Posterior vena cava (tissue), 2 donors: ENCODE results near the gene SVEP1. TPM values are rescaled to one million over a fixed set of nuclear protein-coding genes. Genes with fewer than 3 reads are reported as not detected.

Source experiments
- total RNA-seq, 2 donors: library from RNA; stranded (reverse); fragmentation: NEBNext Ultra II Directional; extraction: Animal tissue kit (Norgen Biotek cat#: 25700); gene quantifications; one replicate each; pipeline ENCODE4 v1.2.1, GENCODE V29; 2021
- donor health status: DM: yes; HTN: yes; CAD: no.
- donor health status: DM: yes; HTN: yes; CAD: no.

SVEP1 gene
- total RNA-seq, 2 donors from 2014 or later, result 97.9 to 113 TPM

Other genes with a start within 250 kb of the SVEP1 start
- not detected for gene TXNDC8, start 241.9 kb downstream of the SVEP1 start, total RNA-seq
- gene MUSK, start 89.0 kb upstream of the SVEP1 start, total RNA-seq, result under 1 TPM; 0.19 to 0.88 TPM